GM12801 (cell line): ENCODE measurements around the gene CAPZA1.

Experiments used
- TF ChIP-seq, protein P1 (sequence below): IDR thresholded peaks from one replicate; pipeline ENCODE4 v1.5.1; 2011; ENCODE audit warnings: control low read depth; ENCODE audit not compliant: insufficient read length; ENCODE audit errors: extremely low read depth

The CAPZA1 gene

DNA sequence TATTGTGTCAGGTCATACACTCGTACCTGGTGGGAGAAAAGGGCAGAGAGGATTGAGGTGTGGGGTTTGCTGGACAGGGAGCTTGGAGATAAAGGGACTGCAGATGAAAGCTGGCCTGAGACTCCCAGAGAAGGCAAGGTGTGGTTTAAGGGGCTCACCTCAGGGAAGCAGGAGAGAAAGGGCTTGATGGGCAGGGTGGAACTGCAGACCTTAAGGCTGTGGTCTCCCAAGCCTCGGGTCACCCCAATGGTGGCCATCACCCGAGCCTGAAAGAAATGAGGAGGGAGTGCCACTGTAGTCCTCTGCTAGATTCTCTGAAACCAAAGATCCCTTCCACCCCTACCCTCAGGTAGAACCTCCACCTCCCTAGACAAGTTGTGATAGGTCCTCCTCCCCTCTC lies 91.0 kb downstream of the CAPZA1 start:
- TF ChIP-seq, protein P1, sequence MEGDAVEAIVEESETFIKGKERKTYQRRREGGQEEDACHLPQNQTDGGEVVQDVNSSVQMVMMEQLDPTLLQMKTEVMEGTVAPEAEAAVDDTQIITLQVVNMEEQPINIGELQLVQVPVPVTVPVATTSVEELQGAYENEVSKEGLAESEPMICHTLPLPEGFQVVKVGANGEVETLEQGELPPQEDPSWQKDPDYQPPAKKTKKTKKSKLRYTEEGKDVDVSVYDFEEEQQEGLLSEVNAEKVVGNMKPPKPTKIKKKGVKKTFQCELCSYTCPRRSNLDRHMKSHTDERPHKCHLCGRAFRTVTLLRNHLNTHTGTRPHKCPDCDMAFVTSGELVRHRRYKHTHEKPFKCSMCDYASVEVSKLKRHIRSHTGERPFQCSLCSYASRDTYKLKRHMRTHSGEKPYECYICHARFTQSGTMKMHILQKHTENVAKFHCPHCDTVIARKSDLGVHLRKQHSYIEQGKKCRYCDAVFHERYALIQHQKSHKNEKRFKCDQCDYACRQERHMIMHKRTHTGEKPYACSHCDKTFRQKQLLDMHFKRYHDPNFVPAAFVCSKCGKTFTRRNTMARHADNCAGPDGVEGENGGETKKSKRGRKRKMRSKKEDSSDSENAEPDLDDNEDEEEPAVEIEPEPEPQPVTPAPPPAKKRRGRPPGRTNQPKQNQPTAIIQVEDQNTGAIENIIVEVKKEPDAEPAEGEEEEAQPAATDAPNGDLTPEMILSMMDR = no peak

DNA sequence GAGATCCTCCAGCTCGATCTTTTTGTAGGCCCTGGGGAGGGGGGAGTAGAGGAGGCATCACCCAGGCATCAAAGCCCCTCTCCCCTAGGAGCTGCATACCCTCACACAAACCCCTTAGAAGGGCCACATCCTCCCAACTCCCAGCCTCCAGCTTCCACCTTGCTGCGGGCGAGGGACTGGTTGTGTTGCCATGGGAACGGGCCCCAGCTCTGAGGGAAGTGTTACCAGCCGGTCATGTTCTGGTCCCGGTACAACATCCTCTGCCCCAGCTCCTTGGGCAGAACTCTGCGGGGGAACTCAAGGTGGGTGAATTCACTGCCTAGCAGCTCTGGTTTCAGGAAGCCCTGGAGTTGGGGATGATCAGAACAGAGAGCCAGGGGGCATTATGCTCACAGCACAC lies 91.4 kb downstream of the CAPZA1 start:
- TF ChIP-seq, protein P1 = no peak

DNA sequence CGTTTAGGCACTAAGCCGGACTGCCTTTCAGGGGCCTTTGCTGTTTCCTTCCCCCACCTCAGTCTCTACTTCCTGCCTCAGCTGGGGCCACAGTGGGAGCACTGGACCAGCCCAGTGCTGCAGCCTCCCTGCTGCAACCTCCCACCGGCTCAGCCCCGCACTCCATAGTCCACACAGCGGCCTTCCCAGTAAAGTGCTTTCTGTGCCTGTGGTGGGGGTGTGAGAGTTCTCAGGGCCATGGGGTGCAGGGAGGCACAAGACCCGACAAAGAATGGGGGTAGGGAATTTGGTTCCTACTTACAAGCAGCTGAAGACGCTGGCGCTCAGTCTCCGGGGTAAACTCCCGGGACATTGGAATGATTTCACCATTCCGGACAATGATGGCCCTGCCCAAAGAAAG lies 92.0 kb downstream of the CAPZA1 start:
- TF ChIP-seq, protein P1 = no peak

DNA sequence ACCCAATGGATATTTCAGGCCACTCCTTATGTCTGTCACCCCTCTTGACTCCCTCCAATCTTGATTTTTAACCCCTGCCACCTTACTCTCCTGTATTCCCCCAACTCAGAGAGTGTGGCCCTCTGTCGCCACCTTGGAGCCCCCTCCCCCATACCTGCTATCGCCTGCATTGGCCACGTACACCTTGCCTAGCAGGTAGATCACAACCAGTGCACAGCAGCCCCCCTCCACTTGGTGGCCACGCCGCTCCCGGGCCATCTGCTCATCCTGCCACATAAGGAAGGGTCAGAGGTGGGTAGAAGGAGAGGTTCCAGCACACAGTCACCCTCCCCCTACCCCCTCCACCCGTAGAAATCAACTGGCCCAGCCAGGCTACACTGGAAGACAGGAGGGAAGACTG lies 92.6 kb downstream of the CAPZA1 start:
- TF ChIP-seq, protein P1 = no peak

DNA sequence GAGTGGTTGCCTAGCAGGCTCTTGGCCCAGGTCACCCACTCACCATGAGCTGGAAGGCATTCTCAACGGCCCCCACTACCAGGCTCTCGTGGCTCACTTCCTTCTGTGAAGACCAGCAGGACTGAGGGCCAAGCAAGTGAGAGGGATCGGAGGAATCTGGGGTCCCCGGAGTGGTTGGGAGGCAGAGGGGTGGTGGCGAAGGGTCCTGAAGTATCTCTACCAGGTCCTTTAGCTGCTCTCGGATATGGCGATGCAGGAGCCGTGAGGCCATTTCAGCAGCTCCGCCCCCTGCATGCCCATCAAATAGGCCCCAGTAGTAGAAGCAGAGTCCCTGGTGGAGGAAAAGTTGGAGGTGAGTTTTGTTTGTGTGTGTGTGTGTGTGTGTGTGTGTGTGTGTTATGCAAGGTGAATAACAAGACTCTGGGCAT lies 93.1 kb downstream of the CAPZA1 start:
- TF ChIP-seq, protein P1 = no peak

DNA sequence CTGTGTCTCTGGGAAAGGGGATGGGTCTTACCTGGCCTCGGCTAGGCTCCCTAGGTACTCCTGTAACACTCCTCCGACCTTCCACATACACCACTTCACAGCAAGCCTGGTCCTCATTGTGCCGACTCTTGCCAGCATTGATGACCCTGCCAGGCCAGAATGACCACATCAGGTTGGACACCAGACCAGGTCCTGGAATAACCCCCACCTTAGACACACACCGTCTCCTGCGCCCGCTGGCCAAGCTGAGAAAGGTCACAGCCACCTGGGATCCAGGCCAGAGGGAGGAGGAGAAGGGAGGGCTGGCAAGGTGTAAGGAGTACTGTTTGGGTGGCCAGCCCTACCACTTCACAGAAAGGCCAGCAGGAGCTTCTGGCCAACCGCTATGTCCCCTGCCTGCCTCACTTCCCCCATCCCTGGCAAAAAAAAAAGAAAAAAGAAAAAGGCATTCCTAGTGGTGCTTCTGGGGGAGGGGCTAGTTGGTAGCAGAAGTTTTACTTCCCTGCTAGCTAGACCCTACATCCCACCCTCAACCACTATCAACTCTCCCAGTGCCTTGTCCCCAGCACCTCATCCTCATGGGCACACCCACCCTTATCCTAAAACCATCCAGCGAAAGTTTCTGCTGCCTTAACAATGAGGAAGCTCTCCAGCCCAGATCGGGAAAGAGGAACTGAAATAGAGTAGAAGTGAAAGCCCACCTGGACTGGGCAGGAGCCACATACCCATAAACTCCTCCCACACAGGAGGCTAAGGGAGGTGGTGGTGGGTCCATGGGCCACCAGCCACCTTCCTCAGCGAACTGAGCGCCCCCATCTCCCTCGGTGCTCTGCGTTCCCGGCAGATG lies 94.1 kb downstream of the CAPZA1 start:
- TF ChIP-seq, protein P1 = no peak

DNA sequence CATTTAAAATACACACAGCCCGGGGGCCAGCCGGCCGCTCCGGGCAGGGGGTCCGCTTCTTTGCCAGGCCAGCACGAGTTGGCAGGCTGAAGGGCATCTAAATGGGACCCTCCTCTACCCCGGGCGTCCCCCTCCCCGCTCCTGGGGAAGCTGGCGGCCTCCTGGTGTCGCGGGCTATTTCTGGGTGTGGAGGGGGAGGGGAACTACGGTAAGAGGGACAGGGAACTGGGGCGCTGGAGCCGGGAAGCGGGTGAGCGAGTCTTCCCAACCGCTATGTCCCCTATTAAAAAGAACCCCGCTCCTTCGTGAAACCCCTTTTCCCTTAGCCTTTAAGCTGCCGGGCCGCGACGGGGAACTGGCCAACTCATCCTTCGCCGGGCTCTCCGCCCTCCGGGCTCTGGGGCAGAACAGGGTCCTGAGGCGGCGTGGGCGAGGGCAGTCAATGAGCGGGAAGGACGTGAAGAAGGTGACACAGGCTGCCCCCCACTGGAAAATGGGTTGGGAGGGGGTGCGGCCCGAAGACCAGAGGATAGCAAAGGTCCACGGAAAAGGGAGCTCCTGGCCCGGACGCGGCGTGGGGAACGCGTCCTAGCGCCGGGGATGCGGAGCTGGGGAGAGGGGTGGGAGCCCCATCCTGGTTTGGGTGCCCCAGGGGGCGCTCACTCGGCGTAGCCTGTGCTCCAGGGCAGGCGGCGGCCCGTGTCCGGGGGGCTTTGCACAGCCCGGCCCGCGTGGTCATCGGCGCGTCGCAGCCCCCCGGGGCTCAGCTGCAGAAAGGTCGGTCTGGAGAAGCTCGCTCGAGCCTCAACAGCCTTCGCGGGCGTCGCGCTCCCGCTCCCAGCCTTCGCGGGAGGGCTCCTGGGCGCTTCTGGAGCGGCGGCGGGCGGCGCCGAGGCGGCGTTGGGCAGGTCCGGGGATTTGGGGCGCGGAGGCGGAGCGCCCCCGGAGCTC lies 95.0 kb downstream of the CAPZA1 start:
- TF ChIP-seq, protein P1 = no peak
